Activated naive CD8-positive, alpha-beta T cell treated with anti-CD3 and anti-CD28 coated beads for 36 hours (primary cell): ENCODE data around the gene CLEC3A. TPM values are rescaled to one million over a fixed set of nuclear protein-coding genes. Genes with fewer than 3 reads are reported as not detected.
"Not testable (repeated sequence)": the region's sequence is repeated elsewhere in the genome, so short reads cannot be mapped to it uniquely, and the experiment has no call there.

Experiments used
- DNase-seq: peaks from one replicate; pipeline ENCODE4 v3.0.0; 2021
- H3K27ac Mint-ChIP-seq: one replicate; pipeline ENCODE4 v1.8.0; 2022; ENCODE audit warnings: mild to moderate bottlenecking, moderate library complexity, mixed read lengths
- H3K27me3 Mint-ChIP-seq: one replicate; pipeline ENCODE4 v1.8.0; 2022; ENCODE audit warnings: mild to moderate bottlenecking, mixed read lengths
- H3K36me3 Mint-ChIP-seq: one replicate; pipeline ENCODE4 v1.8.0; 2021; ENCODE audit warnings: mild to moderate bottlenecking, mixed read lengths
- H3K4me1 Mint-ChIP-seq: one replicate; pipeline ENCODE4 v1.8.0; 2021; ENCODE audit warnings: mixed read lengths
- H3K4me3 Mint-ChIP-seq: one replicate; pipeline ENCODE4 v1.8.0; 2022; ENCODE audit warnings: mild to moderate bottlenecking, moderate library complexity, mixed read lengths
- H3K9me3 Mint-ChIP-seq: one replicate; pipeline ENCODE4 v1.8.0; 2022; ENCODE audit warnings: mixed read lengths
- total RNA-seq, 2 experiments: library from RNA; stranded (reverse); gene quantifications; one replicate each; pipeline ENCODE4 v1.2.3, GENCODE V29; 2021

CLEC3A gene, protein sequence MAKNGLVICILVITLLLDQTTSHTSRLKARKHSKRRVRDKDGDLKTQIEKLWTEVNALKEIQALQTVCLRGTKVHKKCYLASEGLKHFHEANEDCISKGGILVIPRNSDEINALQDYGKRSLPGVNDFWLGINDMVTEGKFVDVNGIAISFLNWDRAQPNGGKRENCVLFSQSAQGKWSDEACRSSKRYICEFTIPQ
- total RNA-seq, result not detected

DNA sequence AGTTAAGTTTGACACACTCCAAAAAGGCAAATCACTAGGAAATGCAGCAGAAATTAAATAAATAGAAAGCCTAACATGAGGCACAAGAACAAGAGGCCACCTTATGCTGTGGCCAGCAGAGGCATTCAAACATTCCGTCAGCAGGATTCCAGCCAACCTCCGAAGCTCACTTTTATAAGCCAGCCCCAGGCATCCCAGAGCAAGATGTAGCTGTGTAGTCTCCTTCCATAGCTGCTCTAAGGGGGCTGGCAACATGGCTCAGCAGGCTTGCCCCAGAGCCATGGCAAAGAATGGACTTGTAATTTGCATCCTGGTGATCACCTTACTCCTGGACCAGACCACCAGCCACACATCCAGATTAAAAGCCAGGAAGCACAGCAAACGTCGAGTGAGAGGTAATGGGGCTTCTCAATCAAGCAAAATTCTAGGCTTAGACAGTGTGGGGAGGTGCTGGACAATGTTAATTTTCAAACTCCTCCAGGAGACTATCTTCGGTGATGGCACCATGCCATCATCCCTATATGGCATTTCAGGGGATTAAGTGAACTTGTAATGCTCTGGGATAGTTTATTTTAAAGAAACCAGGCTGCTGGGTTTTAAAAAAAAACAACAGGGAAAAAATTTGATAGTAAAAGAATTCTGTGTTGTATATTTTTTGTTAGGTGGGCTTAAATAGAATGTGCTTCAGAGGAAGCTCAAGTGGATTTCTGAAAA lies at the start of gene CLEC3A:
CLEC3A (plus strand) TSS at position 202 of the 714 bp plus-strand sequence; CDS start at position 281, 79 bp downstream.
- Mint-ChIP-seq H3K27ac (no peak within 1 kb of the TSS), H3K36me3 (no peaks in the 10 kb centered on the region), H3K27me3 (peaks cover 19% of the 10 kb centered on the region), H3K4me1 (no peaks in the 10 kb centered on the region), H3K9me3 (no peaks in the 10 kb centered on the region), H3K4me3 (no peak within 1 kb of the TSS)
- no peak for DNase-seq

DNA sequence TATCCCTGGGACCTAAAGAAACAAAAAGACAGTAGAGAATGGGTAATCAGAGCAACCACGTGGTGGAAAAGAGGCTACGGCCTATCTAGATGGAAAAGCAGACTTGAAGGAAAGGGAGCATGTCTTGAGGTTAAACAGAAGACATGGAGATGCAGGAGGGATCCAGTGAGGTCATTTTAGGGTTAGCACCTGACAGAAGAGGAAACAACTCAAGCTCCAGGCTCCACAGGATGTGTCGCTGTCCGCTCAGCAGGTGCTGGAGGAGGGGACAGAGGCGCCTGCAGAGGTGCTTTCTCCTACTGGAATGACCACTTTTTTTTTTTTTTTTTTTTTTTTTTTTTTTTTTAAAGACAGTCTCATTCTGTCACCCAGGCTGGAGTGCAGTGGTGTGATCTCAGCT lies 47.5 kb upstream of the CLEC3A start:
- H3K36me3 Mint-ChIP-seq, result no peaks in the 10 kb centered on the region
- no peaks in the 10 kb centered on the region for H3K9me3 Mint-ChIP-seq
- no peak overlapping the region for H3K4me3 Mint-ChIP-seq
- H3K27ac Mint-ChIP-seq, result no peak overlapping the region
- DNase-seq, result no peak
- peaks cover 2% of the 10 kb centered on the region for H3K4me1 Mint-ChIP-seq
- H3K27me3 Mint-ChIP-seq, result peaks cover 7% of the 10 kb centered on the region

DNA sequence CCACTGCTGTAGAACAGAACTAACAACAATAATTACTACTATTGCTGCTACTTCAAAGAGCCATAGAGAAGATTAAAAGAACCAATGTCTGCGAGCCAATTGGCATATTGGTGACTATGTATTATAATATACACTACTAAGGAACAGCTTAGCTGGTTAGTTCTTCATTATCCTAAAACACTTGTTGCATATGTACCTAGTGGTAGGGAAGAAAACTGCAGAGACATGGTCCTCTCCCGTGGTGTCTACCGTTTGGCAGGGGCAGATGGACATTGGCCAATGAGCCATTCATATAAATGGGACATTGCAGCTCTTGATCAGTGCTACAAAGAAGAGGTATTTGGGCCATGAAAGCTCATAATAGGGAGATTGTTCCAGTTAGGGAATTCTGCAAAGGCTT lies 46.4 kb upstream of the CLEC3A start:
- no peak overlapping the region for H3K4me3 Mint-ChIP-seq
- H3K27ac Mint-ChIP-seq, result no peak overlapping the region
- DNase-seq, result no peak
- no peaks in the 10 kb centered on the region for H3K9me3 Mint-ChIP-seq
- H3K36me3 Mint-ChIP-seq, result no peaks in the 10 kb centered on the region
- H3K27me3 Mint-ChIP-seq, result peaks cover 7% of the 10 kb centered on the region
- peaks cover 2% of the 10 kb centered on the region for H3K4me1 Mint-ChIP-seq

DNA sequence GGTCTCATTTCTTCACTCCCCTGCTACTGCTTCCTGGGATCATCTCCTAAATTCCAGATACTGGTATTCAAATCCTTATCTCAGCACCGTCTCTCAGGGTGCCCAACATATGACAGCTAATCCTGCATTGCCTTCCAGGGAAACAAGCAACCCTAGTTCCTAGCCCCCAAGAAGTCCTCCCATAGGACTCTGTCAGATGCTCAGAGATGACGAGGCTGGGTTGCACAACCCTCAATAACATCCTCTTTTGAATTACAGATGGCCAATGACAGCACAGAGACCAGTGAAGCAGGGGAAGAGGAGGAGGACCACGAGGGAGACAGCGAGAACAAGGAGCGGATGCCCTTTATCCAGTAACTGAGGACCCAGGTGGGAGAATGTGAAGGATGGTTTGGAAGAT lies 45.0 kb upstream of the CLEC3A start:
- H3K27ac Mint-ChIP-seq, result no peak overlapping the region
- H3K4me3 Mint-ChIP-seq, result no peak overlapping the region
- peaks cover 2% of the 10 kb centered on the region for H3K27me3 Mint-ChIP-seq
- no peaks in the 10 kb centered on the region for H3K9me3 Mint-ChIP-seq
- H3K36me3 Mint-ChIP-seq, result no peaks in the 10 kb centered on the region
- no peak for DNase-seq
- H3K4me1 Mint-ChIP-seq, result no peaks in the 10 kb centered on the region

DNA sequence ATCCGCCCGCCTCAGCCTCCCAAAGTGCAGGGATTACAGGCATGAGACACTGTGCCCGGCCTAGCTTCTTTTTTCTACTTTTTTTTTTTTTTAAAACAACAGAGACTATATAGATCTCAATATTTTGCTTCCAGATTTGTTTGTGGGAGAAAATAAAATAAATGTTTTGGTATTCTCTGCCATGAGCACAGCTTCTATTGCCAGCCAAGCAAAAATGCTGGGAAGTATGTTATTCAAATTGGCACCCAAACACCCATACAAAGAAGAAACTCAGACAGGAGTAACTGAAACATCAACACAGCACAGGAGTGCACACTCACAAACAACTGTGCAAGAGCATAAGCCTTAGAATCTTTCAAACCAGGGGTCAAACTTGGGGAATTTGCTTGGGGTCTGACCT lies 37.2 kb upstream of the CLEC3A start:
- H3K4me1 Mint-ChIP-seq, result no peaks in the 10 kb centered on the region

DNA sequence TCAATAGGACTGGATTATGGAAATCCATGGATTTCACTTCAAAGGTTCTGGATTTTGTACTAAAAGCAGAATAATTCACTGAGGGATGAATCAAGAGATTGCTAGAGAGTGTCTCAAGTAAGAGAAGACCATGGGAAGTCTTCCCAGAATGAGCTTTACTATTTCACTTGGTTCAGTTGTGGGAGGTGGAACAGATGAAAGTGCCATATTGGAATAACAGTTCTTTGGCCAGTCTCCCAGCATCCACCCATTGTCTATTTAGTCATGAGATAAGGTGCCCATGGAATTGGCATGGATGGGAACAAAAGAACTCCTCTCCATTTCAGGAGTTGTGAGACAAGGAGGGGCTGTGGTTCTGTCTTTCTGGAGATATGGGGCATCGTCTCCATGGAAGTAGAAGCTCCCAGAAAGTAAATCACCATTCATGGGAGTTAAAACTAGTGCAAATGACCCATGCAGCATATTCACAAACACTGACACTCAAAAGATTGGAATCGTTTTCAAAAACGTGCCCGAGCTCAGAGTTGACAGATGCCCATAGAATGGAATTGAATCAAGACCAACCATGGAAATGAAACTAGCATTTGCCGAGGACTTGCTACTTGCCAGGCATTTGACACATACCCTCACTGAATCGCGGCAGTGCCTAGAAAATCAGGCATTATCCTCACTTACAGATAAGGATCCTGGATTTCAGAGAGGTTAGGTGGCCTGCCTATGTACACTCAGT lies 36.2 kb upstream of the CLEC3A start:
- peaks cover 13% of the 10 kb centered on the region for H3K27me3 Mint-ChIP-seq
- no peak overlapping the region for H3K27ac Mint-ChIP-seq
- H3K36me3 Mint-ChIP-seq, result no peaks in the 10 kb centered on the region
- no peaks in the 10 kb centered on the region for H3K9me3 Mint-ChIP-seq
- H3K4me1 Mint-ChIP-seq, result no peaks in the 10 kb centered on the region
- no peak for DNase-seq
- no peak overlapping the region for H3K4me3 Mint-ChIP-seq

More for the DNA sequence above, 37.2 kb upstream of the CLEC3A start:
- Mint-ChIP-seq H3K36me3 (no peaks in the 10 kb centered on the region), H3K27me3 (peaks cover 13% of the 10 kb centered on the region), H3K4me3 (no peak overlapping the region), H3K27ac (no peak overlapping the region), H3K9me3 (no peaks in the 10 kb centered on the region)
- no peak for DNase-seq

DNA sequence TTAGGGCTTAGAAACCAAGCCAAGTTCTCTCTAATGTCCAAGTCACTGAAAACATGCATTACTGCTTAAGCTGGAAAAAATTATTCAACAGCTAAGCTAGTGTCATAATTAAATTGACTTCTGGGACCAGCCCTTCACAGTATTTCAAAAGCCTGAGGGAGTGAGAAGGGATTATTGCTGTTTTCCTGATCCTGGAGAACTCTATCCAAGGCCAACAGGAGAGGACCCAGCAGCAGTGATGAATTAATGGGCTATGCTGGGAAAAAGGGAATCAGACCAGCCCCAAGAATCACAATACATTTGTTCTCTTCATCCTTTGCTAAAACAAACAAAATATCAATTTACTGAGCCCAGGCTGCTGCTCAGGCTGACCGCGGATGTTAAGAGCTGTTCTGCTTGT lies 34.5 kb upstream of the CLEC3A start:
- Mint-ChIP-seq H3K9me3 (no peaks in the 10 kb centered on the region), H3K4me3 (no peak overlapping the region), H3K27me3 (peaks cover 7% of the 10 kb centered on the region), H3K27ac (no peak overlapping the region), H3K36me3 (no peaks in the 10 kb centered on the region), H3K4me1 (no peaks in the 10 kb centered on the region)
- no peak for DNase-seq

DNA sequence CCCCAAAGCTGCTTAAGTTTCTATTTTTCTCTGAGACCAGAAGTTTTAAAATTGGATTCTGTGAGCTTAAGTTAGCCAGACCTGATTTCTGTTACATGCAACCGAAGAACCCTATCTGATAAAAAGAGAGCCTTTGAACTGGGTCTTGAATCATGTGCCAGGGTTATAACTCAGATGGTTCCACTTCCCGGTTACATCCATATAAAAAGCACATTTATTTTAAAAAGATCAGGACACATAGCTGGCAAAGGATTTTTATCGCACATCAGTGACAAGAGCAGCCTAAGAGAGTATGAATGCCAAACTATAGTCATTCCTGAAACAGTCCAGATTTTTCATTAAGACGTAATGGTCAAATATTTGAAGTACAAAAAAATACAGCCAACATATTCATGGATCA lies 32.5 kb upstream of the CLEC3A start:
- H3K27ac Mint-ChIP-seq, result no peak overlapping the region
- H3K4me1 Mint-ChIP-seq, result no peaks in the 10 kb centered on the region
- H3K36me3 Mint-ChIP-seq, result peaks cover 1% of the 10 kb centered on the region
- H3K9me3 Mint-ChIP-seq, result no peaks in the 10 kb centered on the region
- no peak overlapping the region for H3K4me3 Mint-ChIP-seq
- H3K27me3 Mint-ChIP-seq, result no peaks in the 10 kb centered on the region
- no peak for DNase-seq

DNA sequence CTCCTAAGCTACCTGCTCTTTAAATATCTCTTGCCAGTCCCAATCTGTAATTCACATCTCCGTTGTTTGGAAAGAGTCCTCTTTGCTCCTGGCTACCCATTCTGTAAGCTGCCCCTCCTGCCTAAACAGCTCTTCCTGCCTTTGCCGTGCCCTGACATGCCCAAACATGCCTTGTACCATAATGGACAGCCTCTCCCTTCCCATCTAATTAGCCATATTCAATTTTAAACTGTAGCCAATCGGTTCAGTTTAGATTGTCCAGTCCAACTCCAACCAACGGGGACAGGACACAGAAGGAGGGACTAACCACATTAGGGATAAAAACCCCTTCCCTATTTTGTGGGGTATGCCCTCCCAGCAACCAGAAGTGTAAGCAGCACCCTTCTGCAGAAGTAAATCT lies 30.6 kb upstream of the CLEC3A start:
- H3K27me3 Mint-ChIP-seq, result no peaks in the 10 kb centered on the region
- peaks cover 10% of the 10 kb centered on the region for H3K9me3 Mint-ChIP-seq
- H3K4me3 Mint-ChIP-seq, result no peak overlapping the region
- no peak overlapping the region for H3K27ac Mint-ChIP-seq
- no peak for DNase-seq
- peaks cover 1% of the 10 kb centered on the region for H3K36me3 Mint-ChIP-seq
- no peaks in the 10 kb centered on the region for H3K4me1 Mint-ChIP-seq

DNA sequence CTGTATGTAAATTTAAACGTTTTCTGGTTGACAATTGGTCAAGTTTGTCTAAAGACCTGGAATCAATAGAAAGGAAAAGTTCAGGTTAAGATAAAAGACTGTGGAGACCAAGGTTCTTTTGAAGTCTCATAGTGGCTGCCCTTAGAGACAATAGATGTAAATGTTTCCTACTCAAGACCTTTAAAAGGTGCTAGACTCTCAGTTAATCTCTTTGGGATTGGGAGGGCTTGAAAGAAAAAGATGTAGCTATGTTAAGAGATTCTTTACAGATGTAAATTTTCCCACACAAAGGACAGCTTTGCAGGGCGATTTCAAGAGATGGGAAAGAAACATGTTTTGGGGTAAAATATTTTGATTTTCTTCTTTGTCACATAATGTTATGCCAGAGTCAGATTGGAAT lies 30.0 kb upstream of the CLEC3A start:
- not testable (repeated sequence) for H3K27ac Mint-ChIP-seq, H3K4me1 Mint-ChIP-seq, H3K4me3 Mint-ChIP-seq, DNase-seq, H3K27me3 Mint-ChIP-seq, H3K36me3 Mint-ChIP-seq
- peaks cover 14% of the 10 kb centered on the region for H3K9me3 Mint-ChIP-seq

DNA sequence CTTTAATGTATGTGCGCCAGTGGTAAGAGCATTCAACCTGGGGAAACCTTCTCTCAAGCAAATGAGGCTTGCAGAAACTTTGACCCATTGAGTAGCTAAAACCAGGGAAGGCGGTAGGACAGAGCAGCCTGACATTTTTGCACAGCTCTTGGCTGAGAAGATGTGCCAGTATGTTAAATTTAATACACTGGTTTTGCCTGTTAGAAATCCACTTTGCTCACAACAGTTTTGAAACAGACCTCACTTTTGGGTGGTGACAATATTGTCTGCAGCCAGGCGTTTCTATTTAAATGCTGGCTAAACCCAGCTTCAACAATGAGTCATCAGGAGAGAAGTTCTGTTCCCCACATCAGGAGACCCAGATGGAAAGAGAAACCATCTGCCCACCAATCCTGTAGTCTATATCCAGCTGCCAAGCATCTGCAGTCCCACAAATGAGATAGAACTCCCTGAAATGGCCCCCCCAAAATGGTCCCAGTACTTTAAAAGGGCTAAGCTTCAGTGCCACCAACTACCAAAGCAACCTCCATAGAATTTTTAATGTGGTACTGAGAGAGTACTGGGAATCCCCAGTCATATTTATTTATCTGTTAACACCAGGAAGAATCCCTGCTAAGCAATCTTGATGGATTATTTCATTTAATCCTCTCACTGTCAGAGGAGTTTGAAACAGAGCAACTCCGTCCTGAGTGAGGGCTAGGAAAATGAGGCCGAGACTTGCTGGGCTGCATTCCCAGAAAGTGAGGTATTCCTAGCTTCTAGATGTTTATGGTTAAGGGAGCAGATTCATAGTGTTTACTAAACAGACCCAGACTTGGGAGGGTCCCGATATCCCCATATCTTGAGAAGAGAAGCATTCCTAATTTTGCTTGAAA lies 29.0 kb upstream of the CLEC3A start:
- Mint-ChIP-seq H3K4me3 (no peak overlapping the region), H3K27me3 (no peaks in the 10 kb centered on the region), H3K9me3 (peaks cover 14% of the 10 kb centered on the region), H3K36me3 (peaks cover 1% of the 10 kb centered on the region), H3K27ac (no peak overlapping the region), H3K4me1 (no peaks in the 10 kb centered on the region)
- DNase-seq, result no peak

DNA sequence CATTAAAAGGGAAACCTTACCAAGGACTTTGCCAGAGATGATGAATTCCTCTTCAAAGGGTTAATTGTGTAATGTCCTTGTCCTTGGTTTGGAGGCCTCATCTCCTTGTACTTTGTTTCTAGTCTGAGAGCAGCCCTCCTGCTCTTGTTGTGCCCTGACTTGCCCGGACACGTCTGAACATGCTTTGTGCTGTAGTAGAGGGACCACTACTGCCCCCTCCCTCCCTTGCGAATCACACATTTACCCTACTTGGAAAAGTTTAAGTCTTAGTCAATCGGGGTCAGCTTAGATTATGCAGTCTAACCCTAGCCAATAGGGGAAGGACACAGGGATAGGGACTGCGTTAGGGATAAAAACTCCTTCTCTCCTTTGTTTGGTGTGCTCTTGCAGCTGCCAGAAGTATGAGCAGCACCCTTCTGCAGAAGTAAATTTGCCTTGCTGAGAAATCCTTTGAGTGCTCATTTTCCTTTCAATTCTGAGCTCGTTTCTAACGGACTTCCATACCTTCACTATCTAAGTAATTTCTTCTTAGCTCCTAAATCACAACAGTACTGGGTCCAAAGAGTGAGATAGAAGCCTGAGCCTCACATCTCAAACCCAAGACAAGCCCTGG lies 26.4 kb upstream of the CLEC3A start:
- Mint-ChIP-seq H3K4me1 (no peaks in the 10 kb centered on the region), H3K27me3 (peaks cover 1% of the 10 kb centered on the region), H3K4me3 (no peak overlapping the region), H3K36me3 (peaks cover 1% of the 10 kb centered on the region), H3K9me3 (peaks cover 14% of the 10 kb centered on the region), H3K27ac (no peak overlapping the region)
- no peak for DNase-seq

DNA sequence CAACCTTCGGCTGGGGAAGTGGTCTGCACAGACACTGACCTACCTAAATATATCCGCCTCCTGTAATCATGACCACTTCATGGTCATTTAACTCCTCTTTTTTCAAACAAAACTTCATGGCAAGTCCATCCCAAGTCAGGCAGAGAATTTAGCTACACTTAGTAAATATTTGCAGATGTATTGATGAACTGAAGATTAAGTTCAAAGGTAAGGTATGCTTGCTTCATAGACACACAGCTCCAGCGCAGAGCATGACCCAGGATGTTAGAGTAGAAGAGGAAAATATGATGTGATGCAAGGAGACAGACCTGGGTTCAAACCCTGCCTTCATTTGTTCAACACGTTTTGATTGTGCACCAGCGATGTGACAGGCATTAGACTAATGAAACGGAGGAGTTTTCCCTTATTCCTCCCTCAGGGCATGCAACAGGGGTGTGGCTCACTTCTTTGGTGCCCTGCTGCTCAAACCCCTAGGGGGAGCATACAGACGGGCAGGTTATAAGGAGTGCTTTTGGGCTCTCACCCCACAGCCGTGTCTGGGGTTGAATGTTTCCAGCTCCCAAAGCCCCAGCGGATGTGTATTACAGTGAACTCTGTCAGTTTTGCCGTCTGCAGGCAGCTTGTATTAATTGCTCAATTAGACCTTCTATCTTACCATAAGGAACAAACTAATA lies 23.9 kb upstream of the CLEC3A start:
- Mint-ChIP-seq H3K27me3 (peaks cover 3% of the 10 kb centered on the region), H3K9me3 (peaks cover 14% of the 10 kb centered on the region), H3K4me1 (peaks cover 2% of the 10 kb centered on the region), H3K36me3 (peaks cover 1% of the 10 kb centered on the region), H3K4me3 (no peak overlapping the region), H3K27ac (no peak overlapping the region)
- DNase-seq, result no peak

DNA sequence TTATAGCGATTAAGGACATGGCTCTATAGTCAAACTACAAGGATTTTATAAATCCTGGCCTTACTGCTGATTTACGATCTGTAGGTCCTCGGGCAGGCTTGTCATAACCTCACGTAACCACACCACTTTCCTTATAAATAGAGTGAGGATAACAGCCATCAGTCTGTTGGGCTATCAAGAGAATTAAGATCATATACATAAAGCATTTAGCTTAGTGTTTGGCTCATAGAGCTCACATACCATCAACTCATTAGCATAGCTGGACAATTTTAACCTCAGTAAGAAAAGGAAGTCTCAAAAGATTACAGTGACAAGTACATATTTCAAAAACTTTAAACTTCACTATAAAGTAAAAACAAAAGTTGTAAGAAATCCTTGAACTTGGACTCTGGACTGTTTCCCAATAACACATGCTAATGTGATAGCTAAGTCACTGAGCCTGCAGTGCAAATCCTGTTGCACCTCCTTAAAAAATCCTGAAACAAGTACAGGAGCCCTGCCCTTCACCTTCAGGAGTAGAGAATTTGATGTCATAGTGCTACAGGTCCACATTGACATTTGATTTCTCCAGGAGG lies 20.8 kb upstream of the CLEC3A start:
- DNase-seq, result no peak
- Mint-ChIP-seq H3K4me1 (peaks cover 2% of the 10 kb centered on the region), H3K36me3 (no peaks in the 10 kb centered on the region)

More for the DNA sequence above, 20.8 kb upstream of the CLEC3A start:
- no peak overlapping the region for H3K27ac Mint-ChIP-seq
- H3K27me3 Mint-ChIP-seq, result peaks cover 10% of the 10 kb centered on the region
- peaks cover 4% of the 10 kb centered on the region for H3K9me3 Mint-ChIP-seq
- no peak overlapping the region for H3K4me3 Mint-ChIP-seq
